ENCODE results near the gene LRRC49.
"Not testable (repeated sequence)": the region's sequence is repeated elsewhere in the genome, so short reads cannot be mapped to it uniquely, and the experiment has no call there.

- not testable (repeated sequence) for TF ChIP-seq EZH2 (IDR thresholded peaks at IDR 0.05); POLR2AphosphoS5 (IDR thresholded peaks at IDR 0.05; ENCODE audit: borderline replicate concordance, low read depth, low read length); FOXP2 (optimal IDR thresholded peaks at IDR 0.05; ENCODE audit: control extremely low read depth, extremely low read length, insufficient read depth)
Measured at GRCh38 chr15:70926914-70927313, 34.3 kb downstream of the LRRC49 start.
